Caco-2 (cell line): ENCODE measurements around the gene QPCTL. TPM values are rescaled to one million over a fixed set of nuclear protein-coding genes. Genes with fewer than 3 reads are reported as not detected.

ENCODE experiments used
- BruUV-seq: library from RNA; stranded (reverse); fragments of 400-500 nt; replicated peaks from 2 replicates; lab custom pipeline; 2021; lab: Mats Ljungman, UMichigan
- CTCF ChIA-PET: fragments of 300-600 bp; sonication (Branson Sonifier 250); formaldehyde crosslinking; loops from one replicate; lab custom pipeline; 2022; ENCODE audit warnings: antibody characterized with exemption; lab: Charles Lee
- POLR2A ChIA-PET: fragments of 300-600 bp; sonication (Branson Sonifier 250); formaldehyde crosslinking; loops from one replicate; lab custom pipeline; 2022; ENCODE audit warnings: antibody characterized with exemption; lab: Charles Lee
- DNase-seq, 2 experiments: peaks; one replicate each; pipeline versions ENCODE4 v3.0.0 to v3.0.0-alpha.2; 2020 to 2022
- H3K27me3 ChIP-seq: replicated peaks from 2 replicates; pipeline ENCODE4 v1.6.0; 2011; ENCODE audit warnings: low read length; ENCODE audit not compliant: control insufficient read depth, insufficient read depth
- H3K36me3 ChIP-seq: 2 replicates; pipeline ENCODE4 v1.5.1; 2011; ENCODE audit warnings: low read length; ENCODE audit not compliant: control insufficient read depth, insufficient read depth
- H3K4me1 ChIP-seq: fragments of 250-450 bp; sonication (Bioruptor Pico); 2 replicates; pipeline ENCODE4 v1.5.1; 2020; ENCODE audit warnings: mild to moderate bottlenecking
- H3K4me3 ChIP-seq: 2 replicates; pipeline ENCODE4 v1.5.1; 2011; ENCODE audit warnings: low read depth, mild to moderate bottlenecking, control low read depth, low read length
- H3K9me3 ChIP-seq: fragments of 250-450 bp; sonication (Bioruptor Pico); 2 replicates; pipeline ENCODE4 v1.5.1; 2020; ENCODE audit warnings: mild to moderate bottlenecking, moderate library complexity
- H3K27ac Mint-ChIP-seq: one replicate; pipeline ENCODE4 v1.8.0; 2022; ENCODE audit warnings: mixed read lengths; ENCODE audit not compliant: unreplicated experiment
- H3K27me3 Mint-ChIP-seq: one replicate; pipeline ENCODE4 v1.8.0; 2022; ENCODE audit warnings: mixed read lengths; ENCODE audit not compliant: insufficient read depth, unreplicated experiment
- H3K36me3 Mint-ChIP-seq: one replicate; pipeline ENCODE4 v1.8.0; 2022; ENCODE audit warnings: mild to moderate bottlenecking, mixed read lengths; ENCODE audit not compliant: insufficient read depth, unreplicated experiment
- H3K4me1 Mint-ChIP-seq: one replicate; pipeline ENCODE4 v1.8.0; 2022; ENCODE audit warnings: low read depth, mixed read lengths; ENCODE audit not compliant: unreplicated experiment
- H3K4me3 Mint-ChIP-seq: one replicate; pipeline ENCODE4 v1.8.0; 2022; ENCODE audit warnings: mild to moderate bottlenecking, moderate library complexity, mixed read lengths; ENCODE audit not compliant: unreplicated experiment
- H3K9me3 Mint-ChIP-seq: one replicate; pipeline ENCODE4 v1.8.0; 2022; ENCODE audit warnings: mixed read lengths; ENCODE audit not compliant: unreplicated experiment
- intact Hi-C: fragments of 100-400 bp; cut with micrococcal nuclease; formaldehyde crosslinking; loops from one replicate; pipeline ENCODE4 v1.10.0; 2022; ENCODE audit not compliant: unreplicated experiment
- total RNA-seq: library from RNA; stranded (reverse); gene quantifications from 2 replicates; pipeline ENCODE4 v1.2.3, GENCODE V29; 2022
- TF ChIP-seq, protein P1 (sequence below), 2 experiments: fragments of 200-600 bp in 1 of 2; IDR thresholded peaks; 1 replicate in 1 of 2; 2 replicates in 1 of 2; pipeline versions ENCODE4 v1.5.1 to v1.8.0; 2011 to 2022; ENCODE audit warnings: antibody characterized with exemption in 1 of 2, control low read depth in 1 of 2, inconsistent platforms in 1 of 2, low read depth in 1 of 2, low read length in 1 of 2, mild to moderate bottlenecking in 1 of 2, moderate library complexity in 1 of 2; ENCODE audit not compliant: insufficient read depth in 1 of 2, severe bottlenecking in 1 of 2, unreplicated experiment in 1 of 2

Gene QPCTL
- total RNA-seq, 1 experiment from 2014 or later = 16.9 TPM

DNA sequence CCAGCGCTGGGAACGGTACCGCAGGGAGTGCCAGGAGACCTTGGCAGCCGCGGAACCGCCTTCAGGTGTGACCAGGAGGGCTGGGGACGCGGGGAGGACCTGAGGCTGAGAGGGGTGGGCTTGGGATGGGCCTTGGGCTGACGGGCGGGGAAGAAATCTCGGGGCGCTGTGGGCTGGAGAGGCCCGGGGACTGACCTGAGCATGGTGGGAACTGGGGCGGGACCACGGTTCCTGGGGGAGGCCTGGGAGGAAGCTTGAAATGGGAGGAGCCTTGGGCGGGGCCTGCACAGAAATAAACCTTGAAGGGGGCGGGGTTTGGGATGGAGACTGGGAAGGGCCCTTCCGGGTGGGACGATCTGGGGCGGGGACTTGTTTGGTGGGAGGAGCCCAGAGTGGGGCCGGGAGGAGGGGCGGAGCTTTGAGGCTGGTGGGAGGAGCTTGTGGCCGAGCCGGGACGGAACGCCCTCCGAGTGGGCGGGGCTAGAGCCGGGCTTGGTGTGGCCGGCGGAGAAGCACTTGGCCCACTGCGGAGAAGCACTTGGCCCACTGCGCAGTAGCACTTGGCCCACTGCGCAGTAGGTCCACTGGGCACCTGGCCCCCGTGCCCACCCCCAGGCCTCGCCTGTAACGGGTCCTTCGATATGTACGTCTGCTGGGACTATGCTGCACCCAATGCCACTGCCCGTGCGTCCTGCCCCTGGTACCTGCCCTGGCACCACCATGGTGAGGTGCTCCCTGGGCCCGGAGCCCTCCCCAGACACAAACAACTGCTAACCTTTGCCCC lies 21.6 kb upstream of the QPCTL start:
- POLR2A ChIA-PET = interaction anchor here (0.7 kb wide), 1 partner anchor 21 kb away, joined by 3 read pairs; the partner anchor contains the start of gene QPCTL
- H3K4me3 ChIP-seq = no peak overlapping the region
- BruUV-seq = no TSS peak
- DNase-seq = peak; percentile 74 to 80
- TF ChIP-seq, protein P1, sequence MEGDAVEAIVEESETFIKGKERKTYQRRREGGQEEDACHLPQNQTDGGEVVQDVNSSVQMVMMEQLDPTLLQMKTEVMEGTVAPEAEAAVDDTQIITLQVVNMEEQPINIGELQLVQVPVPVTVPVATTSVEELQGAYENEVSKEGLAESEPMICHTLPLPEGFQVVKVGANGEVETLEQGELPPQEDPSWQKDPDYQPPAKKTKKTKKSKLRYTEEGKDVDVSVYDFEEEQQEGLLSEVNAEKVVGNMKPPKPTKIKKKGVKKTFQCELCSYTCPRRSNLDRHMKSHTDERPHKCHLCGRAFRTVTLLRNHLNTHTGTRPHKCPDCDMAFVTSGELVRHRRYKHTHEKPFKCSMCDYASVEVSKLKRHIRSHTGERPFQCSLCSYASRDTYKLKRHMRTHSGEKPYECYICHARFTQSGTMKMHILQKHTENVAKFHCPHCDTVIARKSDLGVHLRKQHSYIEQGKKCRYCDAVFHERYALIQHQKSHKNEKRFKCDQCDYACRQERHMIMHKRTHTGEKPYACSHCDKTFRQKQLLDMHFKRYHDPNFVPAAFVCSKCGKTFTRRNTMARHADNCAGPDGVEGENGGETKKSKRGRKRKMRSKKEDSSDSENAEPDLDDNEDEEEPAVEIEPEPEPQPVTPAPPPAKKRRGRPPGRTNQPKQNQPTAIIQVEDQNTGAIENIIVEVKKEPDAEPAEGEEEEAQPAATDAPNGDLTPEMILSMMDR (IDR thresholded peaks at IDR 0.05; ENCODE audit: insufficient read depth in 1 of 2, low read depth in 1 of 2, low read length in 1 of 2, severe bottlenecking in 1 of 2, unreplicated experiment in 1 of 2) = no peak
- intact Hi-C loops = no loop called here
- CTCF ChIA-PET = interaction anchor here (2.5 kb wide), 1 partner anchor 29 kb away, joined by 7 read pairs; no protein-coding TSS in a partner anchor
- H3K27ac Mint-ChIP-seq = peak overlapping the region; percentile 19
- no peaks in the 10 kb centered on the region for H3K27me3 ChIP-seq
- no peaks in the 10 kb centered on the region for H3K36me3 ChIP-seq
- no peaks in the 10 kb centered on the region for H3K4me1 ChIP-seq
- no peaks in the 10 kb centered on the region for H3K9me3 ChIP-seq
- H3K4me1 Mint-ChIP-seq = peaks cover 8% of the 10 kb centered on the region
- no peaks in the 10 kb centered on the region for H3K9me3 Mint-ChIP-seq
- H3K36me3 Mint-ChIP-seq = peaks cover 11% of the 10 kb centered on the region
- peak overlapping the region; percentile 85 for H3K4me3 Mint-ChIP-seq
- no peaks in the 10 kb centered on the region for H3K27me3 Mint-ChIP-seq

DNA sequence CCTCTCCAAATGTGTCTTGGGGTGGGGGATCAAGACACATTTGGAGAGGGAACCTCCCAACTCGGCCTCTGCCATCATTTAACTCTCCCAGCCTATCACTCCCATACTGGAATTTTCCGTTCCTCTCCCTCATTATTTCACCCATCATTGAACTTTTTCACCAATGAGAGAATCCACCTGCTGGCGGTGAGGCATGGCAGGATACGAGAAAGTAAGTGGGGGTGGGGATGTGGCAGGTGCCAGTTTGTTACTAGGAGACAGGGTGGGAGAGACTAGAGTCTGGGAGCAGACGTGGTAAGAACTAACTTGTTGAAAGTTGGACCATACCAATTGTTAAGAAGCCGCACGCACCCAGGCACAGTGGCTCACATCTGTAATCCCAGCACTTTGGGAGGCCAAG lies 17.5 kb upstream of the QPCTL start:
- Mint-ChIP-seq H3K27me3 (no peaks in the 10 kb centered on the region), H3K4me1 (peaks cover 6% of the 10 kb centered on the region), H3K9me3 (no peaks in the 10 kb centered on the region), H3K27ac (no peak overlapping the region), H3K36me3 (peaks cover 25% of the 10 kb centered on the region), H3K4me3 (no peak overlapping the region)
- TF ChIP-seq, protein P1 (IDR thresholded peaks at IDR 0.05; ENCODE audit: insufficient read depth in 1 of 2, low read depth in 1 of 2, low read length in 1 of 2, severe bottlenecking in 1 of 2, unreplicated experiment in 1 of 2) = no peak
- H3K4me1 ChIP-seq = peaks cover 12% of the 10 kb centered on the region
- ChIA-PET CTCF (interaction anchor here (1.0 kb wide), 1 partner anchor 17 kb away, joined by 5 read pairs; the partner anchor contains the start of genes QPCTL and SNRPD2), POLR2A (no interaction called here)
- H3K36me3 ChIP-seq = no peaks in the 10 kb centered on the region
- H3K9me3 ChIP-seq = no peaks in the 10 kb centered on the region
- no peak for DNase-seq
- BruUV-seq = no TSS peak
- no peak overlapping the region for H3K4me3 ChIP-seq
- H3K27me3 ChIP-seq = no peaks in the 10 kb centered on the region
- intact Hi-C loops = no loop called here

DNA sequence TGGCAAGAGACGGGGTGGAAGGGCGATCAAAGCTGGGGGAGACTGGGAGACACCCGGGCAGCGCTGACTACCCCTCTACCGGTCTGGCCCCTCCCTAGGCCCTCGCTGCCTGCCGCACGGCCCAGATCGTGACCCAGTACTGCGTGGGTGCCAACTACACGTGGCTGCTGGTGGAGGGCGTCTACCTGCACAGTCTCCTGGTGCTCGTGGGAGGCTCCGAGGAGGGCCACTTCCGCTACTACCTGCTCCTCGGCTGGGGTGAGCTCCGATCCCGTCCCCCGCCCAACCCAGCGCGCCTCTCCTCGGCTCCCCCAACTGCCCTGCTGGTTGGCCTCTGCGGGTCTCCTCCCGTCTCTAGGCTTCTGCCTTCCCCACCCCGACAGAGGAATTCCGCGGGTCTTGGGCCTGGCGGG lies 15.6 kb upstream of the QPCTL start:
- H3K36me3 ChIP-seq = no peaks in the 10 kb centered on the region
- ChIA-PET CTCF (interaction anchor here (0.6 to 3.1 kb wide), 21 partner anchors 8 to 238 kb away, joined by 3 to 50 read pairs (median 5); partner anchors contain the start of genes EML2, OPA3, QPCTL and SIX5), POLR2A (interaction anchor here (0.6 to 4.5 kb wide), 17 partner anchors 8 to 1322 kb away, joined by 3 to 54 read pairs (median 8); partner anchors contain the start of genes FBXO46, GIPR, IRF2BP1 and OPA3)
- H3K4me1 Mint-ChIP-seq = peaks cover 9% of the 10 kb centered on the region
- no peaks in the 10 kb centered on the region for H3K9me3 Mint-ChIP-seq
- peak overlapping the region; percentile 88 for H3K4me3 Mint-ChIP-seq
- H3K27ac Mint-ChIP-seq = peak overlapping the region; percentile 88
- no peaks in the 10 kb centered on the region for H3K9me3 ChIP-seq
- intact Hi-C loops = loop anchor here (1.0 kb wide), 2 partner anchors 8 to 15 kb away; partner anchors contain the start of gene QPCTL
- peaks cover 21% of the 10 kb centered on the region for H3K36me3 Mint-ChIP-seq
- peak overlapping the region; percentile 47 for H3K4me3 ChIP-seq
- no TSS peak for BruUV-seq
- peaks cover 14% of the 10 kb centered on the region for H3K4me1 ChIP-seq
- H3K27me3 ChIP-seq = no peaks in the 10 kb centered on the region
- no peak for DNase-seq
- no peaks in the 10 kb centered on the region for H3K27me3 Mint-ChIP-seq
- TF ChIP-seq, protein P1 (IDR thresholded peaks at IDR 0.05; ENCODE audit: insufficient read depth in 1 of 2, low read depth in 1 of 2, low read length in 1 of 2, severe bottlenecking in 1 of 2, unreplicated experiment in 1 of 2) = no peak
